Sciatic nerve (tissue), 2 donors: ENCODE measurements around the gene FIBCD1. TPM values are rescaled to one million over a fixed set of nuclear protein-coding genes. Genes with fewer than 3 reads are reported as not detected.

Experiments used
- ATAC-seq: fragments of 200-7000 bp; cut with Tn5 transposase; one replicate; pipeline ENCODE4 v1.9.1; 2020; ENCODE audit warnings: mild to moderate bottlenecking, moderate library complexity
- DNase-seq: peaks from one replicate; pipeline ENCODE4 v3.0.0-alpha.2; 2020; ENCODE audit warnings: low spot score
- intact Hi-C: fragments of 100-400 bp; cut with DNase I; formaldehyde crosslinking; loops from one replicate; pipeline ENCODE4 v1.14.2; 2022
- total RNA-seq: library from RNA; stranded (reverse); fragmentation: NEBNext Ultra II Directional; extraction: Animal tissue kit (Norgen Biotek cat#: 25700); gene quantifications from one replicate; pipeline ENCODE4 v1.2.1, GENCODE V29; 2021
- donor health status: DM: no; HTN: no; CAD: no.
- donor health status: DM: no; HTN: no; CAD: no.

Gene FIBCD1
- total RNA-seq, 1 donor from 2014 or later, result not detected

DNA sequence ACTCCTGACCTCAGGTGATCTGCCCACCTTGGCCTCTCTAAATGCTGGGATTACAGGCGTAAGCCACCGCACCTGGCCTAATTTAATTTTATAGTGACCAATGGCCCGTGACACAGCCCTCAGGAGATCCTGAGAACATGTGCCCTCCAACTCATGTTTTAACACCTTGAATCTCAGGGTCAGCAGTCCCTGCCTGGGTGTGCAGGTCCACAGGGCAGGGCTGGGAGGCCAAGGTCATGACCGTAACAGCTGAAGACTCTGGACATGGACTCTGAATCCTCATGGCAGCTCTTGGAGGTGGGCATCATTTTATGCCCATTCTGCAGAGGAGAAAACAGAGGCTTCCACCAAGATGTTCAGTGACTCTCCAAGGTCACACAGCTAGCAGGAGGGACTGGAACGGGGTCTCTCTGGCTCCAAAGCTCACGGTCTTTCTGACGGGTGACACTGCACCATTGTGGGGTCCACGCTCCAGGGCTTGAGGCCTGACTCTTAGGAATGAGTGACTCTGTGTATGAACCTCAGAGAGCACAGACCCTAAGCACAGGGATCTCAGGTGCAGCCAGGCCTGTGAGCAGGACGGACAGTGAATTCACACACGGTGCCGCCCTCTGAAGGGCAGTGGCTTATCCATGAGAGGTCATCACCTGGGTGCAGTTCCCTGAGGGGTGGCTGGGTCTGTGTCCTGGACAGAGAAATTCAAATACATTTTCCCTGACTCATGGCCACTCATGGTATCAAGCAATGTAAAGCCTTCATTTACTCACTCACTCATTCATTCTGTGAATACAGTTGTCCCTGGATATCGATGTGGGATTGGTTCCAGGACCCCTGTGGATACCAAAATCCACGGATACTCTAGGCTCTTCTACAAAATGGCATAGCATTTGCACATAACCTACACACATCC lies 37.1 kb upstream of the FIBCD1 start:
- intact Hi-C loops, result no loop called here
- DNase-seq (no peak), ATAC-seq (no peak)

DNA sequence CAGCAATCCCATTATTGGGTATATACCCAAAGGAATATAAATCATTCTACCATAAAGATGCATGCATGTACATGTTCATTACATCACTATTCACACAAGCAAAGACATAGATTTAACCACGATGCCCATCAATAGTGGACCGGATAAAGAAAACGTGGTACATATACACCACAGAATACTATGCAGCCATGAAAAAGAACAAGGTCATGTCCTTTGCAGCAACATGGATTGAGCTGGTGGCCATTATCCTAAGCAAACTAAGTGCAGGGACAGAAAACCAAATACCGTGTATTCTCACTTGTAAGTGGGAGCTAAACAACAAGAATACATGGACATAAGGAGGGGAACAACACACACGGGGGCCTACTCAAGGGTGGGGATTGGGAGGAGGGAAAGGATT lies 36.1 kb upstream of the FIBCD1 start:
- no peak for ATAC-seq
- intact Hi-C loops, result no loop called here
- DNase-seq, result no peak

DNA sequence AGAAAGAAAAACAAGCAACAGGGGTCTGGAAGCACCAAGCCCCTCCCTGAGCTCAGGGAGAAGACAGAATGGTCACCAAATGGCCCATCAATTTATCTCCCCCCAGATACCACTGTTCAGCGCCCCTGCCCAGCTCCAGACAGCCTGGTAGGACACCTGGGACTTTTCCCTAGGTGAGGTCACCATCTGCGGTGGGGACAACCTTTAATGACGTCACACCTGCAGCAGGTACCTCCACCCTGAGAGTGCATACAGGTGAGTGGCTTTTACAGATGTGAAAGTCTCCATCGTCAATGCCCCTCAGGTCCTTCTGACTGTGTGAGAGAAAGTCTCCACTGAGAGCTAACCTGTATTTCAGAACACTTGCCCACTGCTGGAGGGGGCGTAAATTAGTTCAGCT lies 35.6 kb upstream of the FIBCD1 start:
- no peak for DNase-seq
- intact Hi-C loops, result no loop called here
- ATAC-seq, result no peak

DNA sequence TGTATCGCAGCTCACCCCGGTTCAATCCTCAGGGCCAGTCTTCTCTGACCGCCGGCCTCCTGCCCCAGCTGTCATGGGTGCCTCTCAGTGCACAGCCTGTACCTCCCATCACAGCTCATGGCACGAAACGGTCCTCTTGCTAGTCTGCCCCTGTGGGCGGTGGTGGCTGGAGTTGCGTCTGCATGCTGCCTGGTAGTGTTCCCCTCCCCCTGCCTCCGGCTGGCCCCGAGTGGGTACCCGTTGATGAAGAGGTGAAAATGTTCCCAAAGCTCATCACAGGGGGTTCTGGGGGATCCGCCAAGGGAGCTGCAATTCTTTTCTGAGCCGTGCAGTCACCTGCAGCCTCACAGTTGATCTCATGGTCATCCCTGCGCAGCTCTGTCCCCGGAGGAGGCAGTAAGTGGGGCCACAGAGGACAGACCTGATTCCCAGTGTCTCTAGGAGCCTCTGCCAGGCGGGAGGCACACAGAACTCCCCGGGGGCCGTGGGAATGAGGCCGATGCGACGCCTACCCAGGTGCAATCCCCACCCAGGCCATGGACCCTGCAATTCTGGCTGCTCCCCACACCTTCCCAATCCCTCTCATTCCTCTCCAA lies 34.7 kb upstream of the FIBCD1 start:
- no peak for ATAC-seq
- intact Hi-C loops, result no loop called here

DNA sequence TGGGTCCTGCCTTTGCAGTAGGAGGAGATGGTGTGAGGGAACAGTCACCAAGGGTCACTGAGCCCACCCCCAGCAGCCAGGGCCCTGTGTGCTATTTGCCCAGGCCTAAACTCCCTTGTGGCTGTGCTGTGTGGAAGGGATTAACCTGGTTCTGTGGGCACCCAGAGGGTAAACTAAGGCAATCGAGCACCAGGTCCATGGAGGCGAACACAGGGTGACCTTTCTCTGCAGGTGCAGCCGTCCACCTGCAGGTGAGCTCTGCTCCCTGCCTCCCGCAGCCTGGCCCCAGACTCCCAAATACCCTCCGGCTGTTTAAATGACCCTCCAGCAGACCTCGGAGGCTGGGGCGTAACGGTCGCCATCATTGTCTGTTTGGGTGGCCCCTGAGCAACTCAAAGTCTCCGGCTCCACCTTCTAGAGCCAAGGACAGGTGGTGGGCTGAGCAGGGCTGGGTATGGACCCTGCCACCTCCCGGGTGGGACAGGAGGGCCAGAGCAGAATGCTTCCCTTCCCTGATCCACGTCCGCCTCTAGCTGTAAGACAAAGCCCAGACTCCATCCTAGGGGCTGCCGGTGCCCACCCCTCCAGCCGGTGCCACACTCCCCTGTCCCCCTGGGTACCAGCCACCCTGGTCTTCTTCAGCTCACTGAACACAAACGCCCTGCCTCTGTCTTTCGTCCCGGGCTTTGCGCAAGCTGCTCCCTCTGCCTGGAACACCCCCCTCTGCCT lies 34.1 kb upstream of the FIBCD1 start:
- no peak for DNase-seq
- intact Hi-C loops, result no loop called here
- no peak for ATAC-seq

More for the DNA sequence above, 34.7 kb upstream of the FIBCD1 start:
- DNase-seq, result no peak

DNA sequence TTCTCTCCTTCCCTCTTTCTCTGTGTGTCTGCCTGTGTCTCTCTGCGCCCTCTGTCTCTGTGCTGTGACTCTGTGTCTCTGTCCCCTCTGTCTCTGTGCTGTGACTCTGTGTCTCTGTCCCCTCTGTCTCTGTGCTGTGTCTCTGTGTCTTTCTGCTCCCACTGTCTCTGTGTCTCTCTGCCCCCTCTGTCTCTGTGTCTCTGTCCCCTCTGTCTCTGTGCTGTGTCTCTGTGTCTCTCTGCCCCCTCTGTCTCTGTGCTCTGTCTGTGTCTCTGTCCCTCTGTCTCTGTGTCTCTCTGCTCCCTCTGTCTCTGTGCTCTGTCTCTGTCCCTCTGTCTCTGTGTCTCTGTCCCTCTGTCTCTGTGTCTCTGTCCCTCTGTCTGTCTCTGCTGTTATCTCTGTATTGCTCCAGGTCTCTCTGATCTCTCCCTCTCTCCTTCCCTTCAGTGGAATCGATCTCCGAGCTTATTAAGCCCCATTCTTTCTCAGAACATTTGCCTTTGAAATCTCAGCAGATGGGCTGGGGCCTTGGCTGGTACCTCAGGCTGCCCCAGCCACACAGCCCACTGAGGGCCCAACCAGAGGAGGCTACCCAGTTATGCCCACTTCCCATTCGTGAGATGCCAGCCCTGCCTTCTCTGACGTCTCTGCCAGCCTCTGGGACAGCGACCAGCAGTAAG lies 33.4 kb upstream of the FIBCD1 start:
- ATAC-seq (no peak), DNase-seq (no peak)
- intact Hi-C loops, result no loop called here

DNA sequence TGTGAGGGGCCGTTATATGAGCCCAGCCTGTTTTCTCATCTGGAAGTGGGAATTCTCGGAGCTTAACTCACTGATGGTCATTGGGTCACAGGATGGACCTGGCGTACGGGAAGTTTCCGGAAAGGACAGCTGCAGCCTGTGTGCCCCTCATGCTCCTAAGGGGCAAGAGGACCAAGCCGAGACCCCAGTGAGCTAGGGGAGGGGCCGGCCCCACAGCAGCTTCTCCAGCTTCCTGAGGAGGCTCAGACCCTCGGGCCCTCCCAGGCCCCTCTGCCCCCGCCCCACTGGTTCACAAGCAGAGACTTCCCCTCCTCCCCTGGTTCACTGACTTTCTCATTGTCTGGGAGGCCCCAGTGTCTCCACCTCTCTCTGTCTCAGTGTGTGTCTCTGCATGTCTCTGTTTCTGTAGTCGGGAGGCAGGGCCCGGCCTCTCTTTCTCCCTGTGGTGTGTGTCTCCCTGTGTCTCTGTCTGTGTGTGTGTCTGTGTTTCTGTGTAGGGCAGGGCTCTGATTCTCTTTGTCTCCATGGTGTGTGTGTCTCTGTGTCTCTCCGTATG lies 32.3 kb upstream of the FIBCD1 start:
- ATAC-seq (no peak), DNase-seq (no peak)
- intact Hi-C loops, result no loop called here

DNA sequence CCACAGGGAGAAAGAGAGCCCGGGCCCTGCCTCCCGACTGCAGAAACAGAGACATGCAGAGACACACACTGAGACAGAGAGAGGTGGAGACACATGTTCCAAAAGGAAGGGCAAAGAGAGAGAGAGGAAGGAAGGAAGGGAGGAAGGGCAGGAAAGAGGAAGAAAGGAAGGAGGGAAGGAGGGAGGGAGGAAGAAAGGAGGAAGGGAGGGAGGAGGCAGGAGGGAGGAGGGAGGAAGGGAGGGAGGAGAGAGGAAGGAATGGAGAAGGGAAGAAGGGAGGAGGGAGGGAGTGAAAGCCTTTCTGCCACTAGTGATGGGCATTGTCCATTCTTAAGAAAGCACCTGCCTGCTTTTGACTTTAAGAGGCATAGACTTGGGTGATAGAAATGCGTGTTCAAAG lies 31.8 kb upstream of the FIBCD1 start:
- ATAC-seq (no peak), DNase-seq (no peak)
- intact Hi-C loops, result no loop called here

DNA sequence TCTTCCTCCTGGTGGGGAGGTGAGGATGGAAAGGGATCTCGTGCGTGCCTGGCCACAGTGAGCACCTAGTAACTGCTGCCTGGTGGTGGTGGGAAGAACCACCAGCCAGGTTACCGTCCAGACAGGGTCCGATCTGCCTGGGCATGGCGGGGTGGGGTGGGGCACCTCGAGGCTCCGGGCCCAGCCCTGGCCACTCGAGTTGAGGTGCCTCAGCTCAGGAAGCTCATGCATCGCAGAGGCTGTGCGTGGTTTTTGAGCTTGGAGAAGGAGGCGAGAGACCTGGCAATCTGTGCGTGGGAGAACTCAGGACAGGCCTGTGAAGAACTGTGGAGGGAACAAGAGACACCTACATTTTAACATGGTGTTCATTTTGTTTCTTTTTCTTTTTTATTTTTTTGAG lies 31.0 kb upstream of the FIBCD1 start:
- DNase-seq (no peak), ATAC-seq (no peak)
- intact Hi-C loops, result no loop called here

DNA sequence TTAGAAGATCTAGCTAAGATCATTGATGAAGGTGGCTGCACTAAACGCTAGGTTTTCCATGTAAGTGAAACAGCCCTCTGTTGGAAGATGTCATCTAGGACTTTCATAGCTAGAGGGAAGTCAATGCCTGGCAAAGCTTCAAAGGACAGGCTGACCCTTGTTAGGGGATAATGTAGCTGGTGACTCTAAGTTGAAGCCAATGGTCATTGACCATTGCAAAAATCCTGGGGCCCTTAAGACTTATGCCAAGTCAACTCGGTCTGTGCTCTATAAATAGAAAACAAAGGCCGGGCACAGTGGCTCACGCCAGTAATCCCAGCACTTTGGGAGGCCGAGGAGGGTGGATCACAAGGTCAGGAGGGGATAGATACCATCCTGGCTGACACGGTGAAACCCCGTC lies 26.6 kb upstream of the FIBCD1 start:
- no peak for DNase-seq
- ATAC-seq, result no peak
- intact Hi-C loops, result no loop called here

DNA sequence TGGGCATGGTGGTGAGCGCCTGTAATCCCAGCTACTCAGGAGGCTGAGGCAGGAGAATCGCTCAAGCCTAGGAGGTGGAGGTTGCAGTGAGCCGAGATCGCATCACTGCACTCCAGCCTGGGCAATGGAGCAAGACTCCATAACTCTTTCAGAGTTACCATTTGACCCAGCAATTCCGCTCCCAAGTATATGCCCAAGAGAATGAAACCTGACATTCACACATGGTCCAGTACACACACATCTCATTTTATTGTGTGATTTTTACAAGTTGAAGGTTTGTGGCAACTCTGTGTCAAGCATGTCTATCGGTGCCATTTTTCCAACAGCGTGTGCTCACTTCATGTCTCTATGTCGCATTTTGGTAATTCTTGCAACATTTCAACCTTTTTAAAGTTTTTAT lies 24.9 kb upstream of the FIBCD1 start:
- intact Hi-C loops, result no loop called here
- ATAC-seq, result no peak
- DNase-seq, result no peak

DNA sequence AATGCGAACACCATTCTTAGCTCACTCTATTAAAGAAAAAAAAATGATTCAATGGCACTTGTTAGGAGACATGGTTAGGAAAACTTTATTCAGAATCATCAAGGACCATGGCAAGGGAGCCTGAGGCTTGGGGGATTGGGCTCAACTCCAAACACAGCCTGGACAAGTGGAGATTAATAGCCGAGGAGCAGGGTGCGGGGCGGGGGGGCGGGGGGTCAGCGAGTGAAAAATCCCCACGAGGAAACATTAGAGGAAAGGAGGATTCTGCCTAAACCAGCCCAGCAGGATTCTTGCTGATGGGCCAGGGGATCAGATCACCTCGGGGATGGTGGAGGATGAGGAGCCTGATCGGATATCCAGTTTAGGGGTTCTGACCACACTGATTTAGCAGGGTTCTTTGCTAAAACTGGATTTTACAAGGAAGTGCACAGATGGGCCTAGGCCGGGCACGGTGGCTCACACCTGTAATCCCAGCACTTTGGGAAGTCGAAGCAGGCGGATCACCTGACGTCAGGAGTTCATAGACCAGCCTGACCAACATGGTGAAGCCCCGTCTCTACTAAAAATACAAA lies 24.4 kb upstream of the FIBCD1 start:
- DNase-seq, result no peak
- intact Hi-C loops, result no loop called here
- ATAC-seq, result no peak

DNA sequence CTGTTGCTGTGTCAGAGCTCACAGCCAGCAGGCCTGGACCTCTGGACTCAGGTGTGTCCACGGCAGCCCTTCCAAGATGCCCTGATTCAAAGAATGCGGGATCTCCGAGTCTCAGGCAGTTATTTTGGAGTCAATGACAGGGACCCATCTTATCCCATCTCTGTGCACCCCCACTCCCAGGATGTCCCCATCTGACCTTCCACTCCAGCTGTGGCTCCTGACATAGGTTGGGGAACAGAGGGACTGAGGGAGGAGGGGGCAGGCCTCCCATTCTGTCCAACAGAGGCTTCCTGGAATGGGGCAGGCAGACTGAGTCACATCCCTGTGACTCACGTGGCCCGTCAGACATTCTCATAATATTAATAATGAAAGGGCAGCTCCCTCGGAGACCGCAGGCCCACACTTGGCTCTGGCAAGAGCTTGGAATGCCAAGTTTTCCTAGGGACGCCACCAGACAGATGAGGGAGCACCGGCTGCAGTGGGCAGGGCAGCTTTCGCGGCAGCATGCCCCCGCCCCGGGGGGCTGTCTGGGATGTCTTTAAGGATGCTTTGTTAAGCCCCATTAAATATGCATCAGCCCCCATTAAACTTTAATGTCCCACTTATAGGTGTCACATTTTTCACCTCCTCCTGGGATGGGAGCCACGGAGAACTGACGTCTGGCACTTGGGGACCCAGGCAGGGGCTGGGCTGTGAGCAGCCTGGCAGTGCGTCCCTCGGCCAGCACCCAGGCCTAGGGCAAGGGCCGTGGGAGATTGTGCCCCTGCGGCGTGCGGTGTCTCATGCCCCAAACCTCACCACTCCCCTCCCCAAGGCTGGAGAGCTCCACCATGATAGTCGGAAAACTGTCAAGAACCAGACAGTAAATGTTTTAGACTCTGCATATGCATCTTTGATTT lies 23.6 kb upstream of the FIBCD1 start:
- DNase-seq (no peak), ATAC-seq (no peak)
- intact Hi-C loops, result no loop called here

DNA sequence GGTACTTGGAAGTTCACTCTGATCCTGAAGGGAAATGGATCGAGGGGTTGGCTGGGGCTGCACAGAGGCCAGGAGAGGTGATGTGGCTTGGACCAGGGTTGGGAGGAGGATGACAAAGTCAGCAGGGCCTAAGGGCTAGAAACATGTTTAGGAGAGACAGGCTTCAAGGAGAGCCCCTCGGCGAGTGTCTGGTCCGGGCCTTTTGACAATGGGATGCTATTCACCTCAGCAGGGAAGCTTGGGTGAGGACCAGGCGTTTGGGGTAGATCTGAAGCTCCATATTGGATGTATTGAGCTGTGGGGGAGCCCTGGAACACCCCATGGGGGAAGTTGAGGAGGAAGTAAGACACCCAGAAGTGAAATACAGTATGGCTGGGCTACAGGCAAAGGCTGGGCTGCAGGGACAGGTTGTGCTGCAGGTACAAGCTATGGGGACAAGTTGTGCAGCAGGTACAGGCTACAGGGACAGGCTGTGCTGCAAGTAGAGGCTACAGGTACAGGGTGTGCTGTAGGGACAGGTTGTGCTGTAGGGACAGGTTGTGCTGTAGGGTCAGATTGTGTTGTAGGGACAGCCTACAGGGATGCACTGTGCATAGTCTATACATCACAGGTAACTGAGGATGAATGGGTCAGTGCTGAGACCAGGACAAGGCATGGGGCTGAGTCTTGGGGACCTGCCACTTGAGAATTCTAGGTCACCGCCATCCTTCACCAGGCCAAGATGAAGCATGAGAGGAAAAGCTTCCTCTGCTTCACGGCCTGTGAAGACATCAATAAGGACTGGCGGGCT lies 22.7 kb upstream of the FIBCD1 start:
- no peak for DNase-seq
- intact Hi-C loops, result no loop called here
- ATAC-seq, result no peak

DNA sequence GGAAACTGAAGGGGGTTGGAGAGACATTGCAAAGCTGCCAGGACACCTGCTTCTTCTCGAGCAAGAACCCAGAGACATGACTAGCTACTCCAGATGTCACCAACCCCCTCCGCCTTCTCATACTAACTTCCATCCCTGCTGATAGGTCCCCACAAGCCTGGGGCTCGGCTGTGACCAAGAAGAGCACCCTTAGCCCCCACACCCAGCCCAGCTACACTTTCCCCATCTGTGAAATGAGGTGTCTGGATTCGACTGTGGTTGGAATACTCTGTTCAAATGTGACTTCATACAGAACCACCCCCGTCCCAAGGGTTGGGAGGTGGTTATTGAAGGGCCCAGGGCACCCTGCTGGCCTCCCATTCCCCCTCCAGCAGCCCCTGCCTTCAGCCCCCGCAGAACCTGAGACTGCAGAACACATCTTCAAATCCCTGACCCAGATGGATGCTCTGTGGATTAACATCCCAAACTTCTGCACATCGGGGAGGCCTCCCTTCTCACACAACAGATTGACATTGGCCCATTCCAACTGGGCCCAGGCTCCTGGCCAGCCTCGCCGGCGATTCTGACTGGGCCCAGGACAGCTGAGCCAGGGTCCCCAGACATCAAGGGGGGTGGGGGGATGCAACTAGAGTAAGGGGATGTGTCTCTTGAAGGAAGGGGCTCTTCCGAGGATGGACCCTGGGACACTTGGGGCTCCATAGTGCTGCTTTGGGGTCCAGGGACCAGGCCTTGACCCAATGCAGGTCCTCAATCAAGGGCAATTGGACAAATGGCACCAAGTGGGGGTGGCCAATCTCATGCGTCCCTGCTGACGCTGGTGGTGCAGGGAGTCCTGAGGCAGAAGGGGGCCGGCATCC lies 21.7 kb upstream of the FIBCD1 start:
- ATAC-seq (no peak), DNase-seq (no peak)
- intact Hi-C loops, result no loop called here

DNA sequence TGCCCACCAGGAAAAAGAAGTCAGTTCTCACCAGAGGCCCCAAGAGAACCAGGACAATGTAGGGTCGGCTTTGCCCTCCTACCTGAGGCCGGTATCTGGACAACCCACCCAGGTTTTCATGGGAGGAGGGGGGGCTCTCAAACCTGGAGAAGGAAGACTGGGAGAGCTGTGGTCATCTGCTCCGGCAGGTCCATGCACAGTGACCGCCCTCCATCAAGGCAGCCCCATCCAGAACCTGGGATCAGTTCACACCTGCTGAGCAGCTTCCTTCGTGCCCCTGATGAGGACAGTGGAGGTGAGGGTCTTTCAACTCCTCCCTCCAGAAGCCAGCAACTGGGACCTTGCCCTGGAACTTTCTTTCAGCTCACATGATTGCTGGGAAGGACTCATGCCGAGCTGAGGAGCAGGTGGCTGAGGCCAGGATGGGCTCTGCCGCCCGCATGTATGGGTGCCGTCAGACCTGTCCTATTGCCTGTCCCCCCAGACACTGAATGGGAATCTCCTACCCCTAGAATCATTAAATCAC lies 20.8 kb upstream of the FIBCD1 start:
- intact Hi-C loops, result no loop called here
- DNase-seq (no peak), ATAC-seq (no peak)
